CD14-positive monocyte (primary cell): Measurements from ENCODE around the gene PERM1. TPM values are rescaled to one million over a fixed set of nuclear protein-coding genes. Genes with fewer than 3 reads are reported as not detected.
A peak's percentile ranks its signal among the peaks of the same experiment; 100 is the strongest.

Experiments
- DNase-seq, 3 donors: peaks; one replicate each; pipeline ENCODE4 v3.0.0-alpha.2; 2011 to 2022
- H2AFZ ChIP-seq: 2 replicates; pipeline ENCODE4 v1.6.0; 2012; ENCODE audit warnings: mild to moderate bottlenecking, low read depth, low read length, inconsistent platforms; ENCODE audit not compliant: insufficient read depth, poor library complexity, severe bottlenecking
- H3K27ac ChIP-seq, 2 donors: 1 replicate in 1 of 2; 2 replicates in 1 of 2; pipeline ENCODE4 v1.5.1; 2012 to 2013; ENCODE audit warnings: low read length in 2 of 2, control low read depth in 1 of 2, inconsistent platforms in 1 of 2, low read depth in 1 of 2, mild to moderate bottlenecking in 1 of 2
- H3K27me3 ChIP-seq, 2 donors: one replicate each; pipeline versions ENCODE4 v1.6.0 to v1.6.1; 2011 to 2013; ENCODE audit warnings: low read length in 2 of 2; ENCODE audit not compliant: control insufficient read depth in 2 of 2, insufficient read depth in 2 of 2
- H3K36me3 ChIP-seq, 2 donors: replicated peaks in 1 of 2; 1 replicate in 1 of 2; 2 replicates in 1 of 2; pipeline versions ENCODE4 v1.5.1 to v1.6.1; 2012 to 2013; ENCODE audit warnings: low read length in 2 of 2, control low read depth in 1 of 2, inconsistent platforms in 1 of 2, mild to moderate bottlenecking in 1 of 2; ENCODE audit not compliant: insufficient read depth in 2 of 2, control insufficient read depth in 1 of 2
- H3K4me1 ChIP-seq, 2 donors: 1 replicate in 1 of 2; 2 replicates in 1 of 2; pipeline versions ENCODE4 v1.5.1 to v1.6.1; 2012 to 2013; ENCODE audit warnings: low read length in 2 of 2, control low read depth in 1 of 2, inconsistent platforms in 1 of 2, mild to moderate bottlenecking in 1 of 2, moderate library complexity in 1 of 2; ENCODE audit not compliant: insufficient read depth in 2 of 2, control insufficient read depth in 1 of 2
- H3K4me2 ChIP-seq: replicated peaks from 2 replicates; pipeline ENCODE3; 2012; ENCODE audit warnings: low read length, moderate library complexity, mild to moderate bottlenecking; ENCODE audit not compliant: poor library complexity, severe bottlenecking; ENCODE audit errors: extremely low read depth
- H3K4me3 ChIP-seq, 3 experiments: fragments of 200-600 bp in 1 of 3; sonication (generic) in 1 of 3; replicated peaks in 1 of 3; 1 replicate in 2 of 3; 2 replicates in 1 of 3; pipeline ENCODE4 v1.5.1; 2011 to 2013; ENCODE audit warnings: low read length in 3 of 3, mild to moderate bottlenecking in 3 of 3, control low read depth in 2 of 3, low read depth in 2 of 3, inconsistent platforms in 1 of 3, moderate library complexity in 1 of 3
- H3K79me2 ChIP-seq: 2 replicates; pipeline ENCODE4 v1.6.0; 2012; ENCODE audit warnings: mild to moderate bottlenecking, control low read depth, inconsistent platforms, low read length, moderate library complexity; ENCODE audit not compliant: insufficient read depth
- H3K9ac ChIP-seq: 2 replicates; pipeline ENCODE4 v1.6.0; 2017; ENCODE audit warnings: low read length, mild to moderate bottlenecking; ENCODE audit not compliant: insufficient read depth, poor library complexity, severe bottlenecking
- H3K9me3 ChIP-seq, 2 donors: replicated peaks in 1 of 2; 1 replicate in 1 of 2; 2 replicates in 1 of 2; pipeline versions ENCODE4 v1.5.1 to v1.6.1; 2012 to 2013; ENCODE audit warnings: low read length in 2 of 2, control low read depth in 1 of 2; ENCODE audit not compliant: control insufficient read depth in 1 of 2, insufficient read depth in 1 of 2
- H4K20me1 ChIP-seq: 2 replicates; pipeline ENCODE4 v1.6.0; 2012; ENCODE audit warnings: mild to moderate bottlenecking, low read length, control low read depth, moderate library complexity; ENCODE audit not compliant: insufficient read depth
- H3K27ac Mint-ChIP-seq, 7 donors: one replicate each; pipeline ENCODE4 v1.8.0; 2020; ENCODE audit warnings: mild to moderate bottlenecking in 7 of 7, mixed read lengths in 7 of 7, moderate library complexity in 6 of 7, inconsistent platforms in 2 of 7
- H3K27me3 Mint-ChIP-seq, 3 donors: one replicate each; pipeline ENCODE4 v1.8.0; 2021 to 2022; ENCODE audit warnings: low read depth in 3 of 3, mild to moderate bottlenecking in 3 of 3, mixed read lengths in 3 of 3, moderate library complexity in 3 of 3, inconsistent platforms in 1 of 3
- H3K36me3 Mint-ChIP-seq, 2 donors: one replicate each; pipeline ENCODE4 v1.8.0; 2020; ENCODE audit warnings: mixed read lengths in 2 of 2, inconsistent platforms in 1 of 2, mild to moderate bottlenecking in 1 of 2
- H3K4me1 Mint-ChIP-seq: one replicate; pipeline ENCODE4 v1.8.0; 2020; ENCODE audit warnings: mild to moderate bottlenecking, mixed read lengths
- H3K4me3 Mint-ChIP-seq, 2 donors: one replicate each; pipeline ENCODE4 v1.8.0; 2020; ENCODE audit warnings: mild to moderate bottlenecking in 2 of 2, mixed read lengths in 2 of 2, moderate library complexity in 1 of 2
- H3K9me3 Mint-ChIP-seq, 7 donors: one replicate each; pipeline ENCODE4 v1.8.0; 2020 to 2022; ENCODE audit warnings: mixed read lengths in 7 of 7, mild to moderate bottlenecking in 6 of 7, moderate library complexity in 6 of 7, inconsistent platforms in 2 of 7
- WGBS: methylation state at CpG from one replicate; pipeline ENCODE4 v1.1.5; 2013; ENCODE audit warnings: missing lambda C conversion rate; ENCODE audit not compliant: insufficient coverage; 5-methylcytosine and 5-hydroxymethylcytosine counted together
- intact Hi-C, 2 donors: fragments of 100-400 bp; cut with micrococcal nuclease; formaldehyde crosslinking; loops; one replicate each; pipeline versions ENCODE4 v1.15.0 to v1.15.1; 2023
- polyA plus RNA-seq, 3 donors: library from polyadenylated mRNA; depleted of rRNA in 1 of 3; unstranded in 2 of 3; stranded (reverse) in 1 of 3; fragments of 300-500 nt in 2 of 3; fragments of >200 nt in 1 of 3; fragmentation: Illumina TruSeq in 2 of 3; gene quantifications; 1 replicate in 2 of 3; 2 replicates in 1 of 3; pipeline ENCODE4 v1.2.3, GENCODE V29; 2012 to 2021
- TF ChIP-seq, protein P1 (sequence below): fragments of 200-600 bp; IDR thresholded peaks from one replicate; pipeline ENCODE4 v1.8.0; 2022; ENCODE audit warnings: antibody characterized with exemption, mild to moderate bottlenecking

Gene PERM1
- polyA plus RNA-seq, 3 donors, result not detected

DNA sequence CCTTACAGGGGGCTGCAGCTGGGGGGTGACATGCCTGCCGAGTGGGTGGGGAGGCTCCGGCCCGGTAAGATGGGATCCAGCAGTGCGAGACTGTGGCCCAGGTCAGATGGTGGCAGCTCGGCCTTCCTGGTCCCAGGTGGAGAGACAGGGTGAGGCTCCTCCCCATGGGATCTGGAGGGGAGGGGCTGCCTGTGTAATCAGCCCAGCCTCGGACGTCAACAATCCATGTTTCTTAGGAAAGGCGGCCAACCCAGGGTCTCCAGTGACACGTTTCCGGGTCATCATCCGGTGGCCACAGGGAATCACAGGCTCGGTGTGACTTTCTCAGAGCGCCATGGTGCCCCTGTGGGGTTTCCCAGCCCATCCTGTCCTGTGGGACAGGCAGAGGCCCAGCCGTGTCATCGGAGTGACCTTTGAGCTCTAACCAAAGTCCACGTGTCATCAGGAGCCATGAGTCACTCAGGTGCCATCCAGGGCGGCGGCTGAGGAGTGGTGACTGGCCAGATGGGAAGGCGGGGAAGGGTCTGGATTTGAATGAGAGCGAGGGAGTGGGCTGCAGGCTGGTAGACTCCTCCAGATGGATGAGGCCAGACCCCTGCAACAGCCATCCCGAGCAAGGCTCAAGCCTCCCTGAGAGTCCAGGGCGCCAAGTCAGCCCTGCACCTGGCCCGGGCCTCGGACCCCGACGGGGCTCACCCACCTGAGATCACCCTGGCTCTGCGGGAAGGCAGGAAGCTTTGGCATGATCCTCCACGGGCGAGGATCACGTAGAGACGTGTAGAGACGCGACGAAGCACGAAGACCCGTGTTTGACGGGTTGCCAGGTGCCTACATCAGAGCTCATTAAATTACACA, 24.6 kb upstream of the PERM1 start:
- Histone ChIP-seq H4K20me1 (no peaks in the 10 kb centered on the region), H3K9me3 (no peaks in the 10 kb centered on the region), H3K4me1 (peaks cover 0 to 5% of the 10 kb centered on the region in 2 donors), H3K9ac (no peak overlapping the region), H3K27me3 (peaks cover 8 to 41% of the 10 kb centered on the region in 2 donors), H2AFZ (no peak overlapping the region), H3K4me2 (no peak overlapping the region), H3K27ac (no peak overlapping the region), H3K36me3 (no peaks in the 10 kb centered on the region), H3K4me3 (no peak overlapping the region), H3K79me2 (no peaks in the 10 kb centered on the region)
- peaks cover 0 to 2% of the 10 kb centered on the region in 2 donors for H3K36me3 Mint-ChIP-seq
- H3K4me1 Mint-ChIP-seq, result peaks cover 14% of the 10 kb centered on the region
- DNase-seq, result peak in 1 of 3 donors; percentile 32
- WGBS, result 95% methylated on average over 37 of the region's 37 CpGs
- peaks cover 48 to 80% (median 60%) of the 10 kb centered on the region in 3 donors for H3K27me3 Mint-ChIP-seq
- peak overlapping the region in 2 of 7 donors; percentile 50 to 59 for H3K27ac Mint-ChIP-seq
- H3K4me3 Mint-ChIP-seq, result no peak overlapping the region
- intact Hi-C loops, result no loop called here
- TF ChIP-seq, protein P1, sequence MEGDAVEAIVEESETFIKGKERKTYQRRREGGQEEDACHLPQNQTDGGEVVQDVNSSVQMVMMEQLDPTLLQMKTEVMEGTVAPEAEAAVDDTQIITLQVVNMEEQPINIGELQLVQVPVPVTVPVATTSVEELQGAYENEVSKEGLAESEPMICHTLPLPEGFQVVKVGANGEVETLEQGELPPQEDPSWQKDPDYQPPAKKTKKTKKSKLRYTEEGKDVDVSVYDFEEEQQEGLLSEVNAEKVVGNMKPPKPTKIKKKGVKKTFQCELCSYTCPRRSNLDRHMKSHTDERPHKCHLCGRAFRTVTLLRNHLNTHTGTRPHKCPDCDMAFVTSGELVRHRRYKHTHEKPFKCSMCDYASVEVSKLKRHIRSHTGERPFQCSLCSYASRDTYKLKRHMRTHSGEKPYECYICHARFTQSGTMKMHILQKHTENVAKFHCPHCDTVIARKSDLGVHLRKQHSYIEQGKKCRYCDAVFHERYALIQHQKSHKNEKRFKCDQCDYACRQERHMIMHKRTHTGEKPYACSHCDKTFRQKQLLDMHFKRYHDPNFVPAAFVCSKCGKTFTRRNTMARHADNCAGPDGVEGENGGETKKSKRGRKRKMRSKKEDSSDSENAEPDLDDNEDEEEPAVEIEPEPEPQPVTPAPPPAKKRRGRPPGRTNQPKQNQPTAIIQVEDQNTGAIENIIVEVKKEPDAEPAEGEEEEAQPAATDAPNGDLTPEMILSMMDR, result no peak
- H3K9me3 Mint-ChIP-seq, result peaks cover 0 to 16% (median 2%) of the 10 kb centered on the region in 7 donors

DNA sequence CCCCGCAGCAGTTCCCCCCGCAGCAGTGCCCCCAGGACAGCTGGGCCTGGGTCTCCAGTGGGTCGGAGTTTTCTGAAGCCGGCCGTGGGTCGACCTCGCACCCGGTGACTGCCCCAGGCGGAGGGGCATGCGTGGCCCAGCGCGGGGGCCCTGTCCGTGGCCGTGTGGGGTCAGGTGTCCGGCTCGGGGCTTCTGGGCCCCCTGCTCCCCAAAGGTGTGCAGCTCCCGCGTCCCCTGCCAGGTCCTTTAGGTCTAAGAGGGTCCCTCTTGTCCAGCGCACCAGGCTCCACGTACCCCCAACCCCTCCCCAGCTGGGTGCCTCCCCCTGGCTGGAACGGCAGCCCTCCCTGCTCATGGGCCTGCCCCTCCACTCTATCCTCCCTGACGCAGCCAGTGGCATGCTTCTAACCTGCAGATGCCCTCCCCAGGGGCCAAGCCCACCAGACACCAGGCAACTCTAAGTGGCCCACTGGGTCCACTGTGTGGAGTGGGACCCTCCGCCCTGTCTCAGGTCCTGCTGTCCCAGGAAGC, 23.9 kb upstream of the PERM1 start:
- WGBS, result 80% methylated on average over 14 of the region's 23 CpGs
- H3K36me3 ChIP-seq, result no peaks in the 10 kb centered on the region
- Mint-ChIP-seq H3K4me1 (peaks cover 18% of the 10 kb centered on the region), H3K9me3 (peaks cover 2 to 20% (median 3%) of the 10 kb centered on the region in 7 donors), H3K36me3 (peaks cover 0 to 2% of the 10 kb centered on the region in 2 donors), H3K27ac (no peak overlapping the region), H3K4me3 (no peak overlapping the region), H3K27me3 (peaks cover 52 to 83% (median 65%) of the 10 kb centered on the region in 3 donors)
- no peak overlapping the region for H3K27ac ChIP-seq
- no peaks in the 10 kb centered on the region for H3K79me2 ChIP-seq
- H3K9ac ChIP-seq, result no peak overlapping the region
- H4K20me1 ChIP-seq, result no peaks in the 10 kb centered on the region
- TF ChIP-seq, protein P1, result no peak
- no peak overlapping the region for H2AFZ ChIP-seq
- H3K9me3 ChIP-seq, result peaks cover 0 to 5% of the 10 kb centered on the region in 2 donors
- no peak overlapping the region for H3K4me3 ChIP-seq
- no peak overlapping the region for H3K4me2 ChIP-seq
- peaks cover 12 to 48% of the 10 kb centered on the region in 2 donors for H3K27me3 ChIP-seq
- intact Hi-C loops, result no loop called here
- DNase-seq, result no peak
- peaks cover 6 to 12% of the 10 kb centered on the region in 2 donors for H3K4me1 ChIP-seq
